Esophagus squamous epithelium (tissue), 4 donors: Measurements from ENCODE around the gene IL1R1.
"Not testable (repeated sequence)": the region's sequence is repeated elsewhere in the genome, so short reads cannot be mapped to it uniquely, and the experiment has no call there.

Experiments
- CTCF ChIP-seq, 6 experiments: fragments of 450-650 bp in 4 of 6; fragments of 200-600 bp in 2 of 6; sonication (generic) in 2 of 6; IDR thresholded peaks; one replicate each; pipeline ENCODE4 v1.5.1; 2016 to 2019; ENCODE audit warnings: antibody characterized with exemption in 6 of 6, mild to moderate bottlenecking in 4 of 6, moderate library complexity in 4 of 6
- POLR2A ChIP-seq, 4 donors: fragments of 450-650 bp; IDR thresholded peaks; one replicate each; pipeline ENCODE4 v1.6.1; 2017; ENCODE audit warnings: antibody characterized with exemption in 4 of 4, mild to moderate bottlenecking in 4 of 4, moderate library complexity in 3 of 4

- TF ChIP-seq CTCF, POLR2A (IDR thresholded peaks at IDR 0.05): not testable (repeated sequence)
Measured at GRCh38 chr2:102102636-102102948, 40.0 kb upstream of the IL1R1 start.
